Measurements from ENCODE around the gene METTL15.
"Not testable (repeated sequence)": the region's sequence is repeated elsewhere in the genome, so short reads cannot be mapped to it uniquely, and the experiment has no call there.

METTL15 gene, protein sequence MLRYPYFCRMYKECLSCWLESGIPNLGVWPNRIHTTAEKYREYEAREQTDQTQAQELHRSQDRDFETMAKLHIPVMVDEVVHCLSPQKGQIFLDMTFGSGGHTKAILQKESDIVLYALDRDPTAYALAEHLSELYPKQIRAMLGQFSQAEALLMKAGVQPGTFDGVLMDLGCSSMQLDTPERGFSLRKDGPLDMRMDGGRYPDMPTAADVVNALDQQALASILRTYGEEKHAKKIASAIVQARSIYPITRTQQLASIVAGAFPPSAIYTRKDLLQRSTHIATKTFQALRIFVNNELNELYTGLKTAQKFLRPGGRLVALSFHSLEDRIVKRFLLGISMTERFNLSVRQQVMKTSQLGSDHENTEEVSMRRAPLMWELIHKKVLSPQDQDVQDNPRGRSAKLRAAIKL

DNA sequence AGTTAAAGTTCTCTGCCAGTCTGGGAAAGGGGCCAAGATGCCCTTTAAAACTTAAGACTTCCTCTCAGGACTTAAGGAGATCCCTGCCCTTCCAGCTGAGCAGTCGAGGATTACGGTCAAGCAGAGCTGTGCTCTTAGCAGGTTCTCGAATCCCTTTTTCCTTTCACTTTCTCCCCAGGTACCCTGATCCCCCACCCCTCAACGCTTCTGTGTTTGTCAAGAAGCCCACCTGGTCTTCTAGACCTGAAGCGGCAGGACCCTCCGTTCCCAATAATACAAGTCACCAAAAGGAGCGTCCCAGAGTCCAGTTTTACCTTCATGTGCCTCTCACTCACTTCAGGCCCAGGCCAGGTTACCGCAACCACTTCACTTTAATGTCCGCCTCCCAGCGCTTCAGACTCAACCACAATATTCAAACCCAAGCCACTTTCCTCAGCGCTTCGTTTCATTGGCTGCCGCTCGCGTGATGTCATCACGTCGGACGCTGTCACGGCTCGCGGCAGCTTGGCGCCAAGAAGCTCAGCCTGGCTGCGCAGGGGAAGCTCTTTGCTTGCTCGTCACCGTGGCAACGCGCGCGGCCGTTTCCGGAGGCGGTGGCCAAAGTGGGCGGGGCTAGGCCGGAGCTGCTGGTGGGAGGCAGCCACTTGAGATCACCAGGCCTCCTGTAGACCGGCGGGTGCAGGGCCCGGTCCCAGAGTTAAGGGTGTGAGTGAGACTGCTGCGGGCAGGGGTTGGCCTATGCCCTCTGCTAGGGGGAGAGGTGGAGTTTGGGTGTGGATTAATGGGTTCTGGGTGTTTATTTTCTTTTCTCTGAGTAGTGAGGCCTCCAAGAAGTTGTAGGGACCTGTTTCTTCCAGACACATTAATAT is at the start of gene METTL15, which contains the start of gene KIF18A:
Gene METTL15 (plus strand): TSS at position 639 of the 869 bp plus-strand sequence. CDS start 4,947 bp downstream, outside the sequence.
Gene KIF18A (minus strand): TSS at position 407 of the 869 bp plus-strand sequence. CDS start 10,209 bp downstream, outside the sequence.
- peak within 1 kb of the TSS; percentile 75 to 93 (median 85) for H3K4me2 ChIP-seq
- peak within 1 kb of the TSS; percentile 63 to 83 (median 78) for H3K4me3 ChIP-seq
- H3K27me3 ChIP-seq, result no peaks in the 10 kb centered on the region
- H3K4me1 ChIP-seq, result peaks cover 28 to 48% (median 43%) of the 10 kb centered on the region in 10 experiments
- H3K36me3 ChIP-seq, result no peaks in the 10 kb centered on the region
- H4K20me1 ChIP-seq, result peaks cover 0 to 7% (median 0%) of the 10 kb centered on the region in 11 experiments; a peak in 1 of 22 replicates
- H3K9me3 ChIP-seq (replicated peaks in 1 of 11), result no peaks in the 10 kb centered on the region
- H3K27ac ChIP-seq, result peak within 1 kb of the TSS; percentile 75 to 92 (median 85)
- no peak for TF ChIP-seq Cebpa-rat (IDR thresholded peaks at IDR 0.05)
- H3K9ac ChIP-seq, result peak within 1 kb of the TSS; percentile 77 to 89 (median 86)

DNA sequence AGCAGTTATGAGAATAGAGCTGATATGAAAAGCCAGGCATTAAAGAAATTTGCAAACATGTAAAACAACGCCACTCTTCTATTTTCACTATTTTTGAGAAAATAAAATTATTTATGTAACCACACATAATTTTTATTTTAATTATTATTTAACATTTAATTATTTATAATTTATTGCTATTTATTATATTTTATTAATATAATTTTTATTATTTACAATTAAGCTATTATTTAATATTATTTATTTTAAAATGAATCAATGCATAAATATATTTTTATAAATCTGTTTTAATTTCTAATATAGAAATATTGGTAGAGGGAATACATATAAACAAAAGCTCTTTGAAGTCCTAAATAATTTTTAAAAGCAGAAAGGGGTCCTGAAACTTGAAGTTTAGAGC is 36.9 kb upstream of the METTL15 start:
- Histone ChIP-seq H3K27me3 (no peaks in the 10 kb centered on the region), H3K4me2 (no peak overlapping the region), H3K4me1 (no peaks in the 10 kb centered on the region), H3K36me3 (peaks cover 6 to 64% (median 25%) of the 10 kb centered on the region in 11 experiments; a peak in 21 of 22 replicates), H3K4me3 (no peak overlapping the region), H3K9me3 (replicated peaks in 1 of 11) (no peaks in the 10 kb centered on the region), H4K20me1 (no peaks in the 10 kb centered on the region), H3K27ac (no peak overlapping the region), H3K9ac (no peak overlapping the region)
- TF ChIP-seq Cebpa-rat (IDR thresholded peaks at IDR 0.05), result no peak

DNA sequence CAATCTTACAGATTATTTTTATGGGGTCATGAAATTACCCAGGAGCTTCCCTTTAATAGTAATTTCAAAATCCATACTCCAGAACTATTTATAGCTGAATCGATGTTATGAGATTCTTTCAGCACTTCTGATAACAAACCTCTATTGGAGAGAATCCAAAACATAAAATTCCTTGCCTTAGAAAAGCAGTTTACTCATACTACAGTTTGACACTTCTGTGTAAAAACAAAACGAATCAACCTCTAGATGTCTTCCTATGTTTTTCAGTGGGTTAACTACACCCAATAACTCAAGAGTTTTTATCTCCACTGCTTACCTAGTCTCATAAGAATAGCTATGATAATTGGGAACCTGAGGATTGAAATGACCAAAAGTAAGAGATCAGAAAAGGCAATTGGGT is 35.9 kb upstream of the METTL15 start:
- TF ChIP-seq Cebpa-rat (IDR thresholded peaks at IDR 0.05), result no peak
- Histone ChIP-seq H3K36me3 (peaks cover 11 to 74% (median 33%) of the 10 kb centered on the region in 11 experiments; a peak in 21 of 22 replicates), H3K27me3 (no peaks in the 10 kb centered on the region), H3K4me3 (no peak overlapping the region), H3K4me1 (no peaks in the 10 kb centered on the region), H4K20me1 (no peaks in the 10 kb centered on the region), H3K27ac (no peak overlapping the region), H3K9ac (no peak overlapping the region), H3K9me3 (replicated peaks in 1 of 11) (no peaks in the 10 kb centered on the region), H3K4me2 (no peak overlapping the region)

DNA sequence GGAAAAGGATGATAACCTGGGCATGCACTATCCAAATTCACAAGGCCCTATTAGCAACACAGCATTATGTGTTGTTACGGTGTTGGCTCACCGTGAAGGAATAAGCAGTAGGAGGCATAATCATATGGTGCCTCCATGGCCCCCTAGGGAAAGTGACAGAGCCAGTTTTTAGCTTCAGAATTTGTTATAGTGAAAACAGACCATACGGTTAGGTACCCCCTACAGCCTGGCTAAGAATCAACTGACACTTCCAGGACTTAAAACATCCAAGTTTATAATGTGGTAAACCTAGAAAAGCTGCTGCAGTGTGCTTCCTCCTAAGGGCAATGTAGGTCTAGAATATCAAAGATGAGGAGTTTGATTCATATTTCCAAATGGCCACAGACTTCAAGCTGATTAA is 30.7 kb upstream of the METTL15 start:
- Histone ChIP-seq H3K9ac (no peak overlapping the region), H3K4me2 (no peak overlapping the region), H3K4me1 (no peaks in the 10 kb centered on the region), H3K27ac (no peak overlapping the region), H3K27me3 (no peaks in the 10 kb centered on the region), H3K36me3 (peaks cover 11 to 92% (median 53%) of the 10 kb centered on the region in 11 experiments; a peak in 21 of 22 replicates), H3K4me3 (no peak overlapping the region), H4K20me1 (no peaks in the 10 kb centered on the region), H3K9me3 (replicated peaks in 1 of 11) (no peaks in the 10 kb centered on the region)
- no peak for TF ChIP-seq Cebpa-rat (IDR thresholded peaks at IDR 0.05)

DNA sequence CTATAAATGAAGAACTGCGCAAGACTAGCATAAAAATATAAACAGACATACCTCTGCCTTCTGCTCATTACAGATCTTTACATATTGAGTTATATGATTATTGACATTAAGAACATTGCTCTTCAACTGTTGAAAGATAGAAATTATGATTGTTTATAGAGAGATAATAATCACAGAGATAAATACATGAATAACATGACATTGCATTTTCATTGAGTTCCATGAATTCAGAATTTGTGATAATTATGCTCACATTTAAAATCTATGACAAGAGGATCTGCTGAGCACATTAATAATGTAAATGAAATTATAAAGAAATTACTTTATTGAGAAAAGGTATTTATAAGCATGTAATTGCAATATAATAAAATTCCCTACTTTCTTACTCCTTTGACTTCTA is 25.1 kb upstream of the METTL15 start:
- Histone ChIP-seq H3K4me1 (no peaks in the 10 kb centered on the region), H3K36me3 (peaks cover 0 to 78% (median 47%) of the 10 kb centered on the region in 11 experiments; a peak in 20 of 22 replicates), H3K9ac (no peak overlapping the region), H4K20me1 (no peaks in the 10 kb centered on the region), H3K27ac (no peak overlapping the region), H3K27me3 (no peaks in the 10 kb centered on the region), H3K4me3 (no peak overlapping the region), H3K4me2 (no peak overlapping the region), H3K9me3 (replicated peaks in 1 of 11) (no peaks in the 10 kb centered on the region)
- no peak for TF ChIP-seq Cebpa-rat (IDR thresholded peaks at IDR 0.05)

DNA sequence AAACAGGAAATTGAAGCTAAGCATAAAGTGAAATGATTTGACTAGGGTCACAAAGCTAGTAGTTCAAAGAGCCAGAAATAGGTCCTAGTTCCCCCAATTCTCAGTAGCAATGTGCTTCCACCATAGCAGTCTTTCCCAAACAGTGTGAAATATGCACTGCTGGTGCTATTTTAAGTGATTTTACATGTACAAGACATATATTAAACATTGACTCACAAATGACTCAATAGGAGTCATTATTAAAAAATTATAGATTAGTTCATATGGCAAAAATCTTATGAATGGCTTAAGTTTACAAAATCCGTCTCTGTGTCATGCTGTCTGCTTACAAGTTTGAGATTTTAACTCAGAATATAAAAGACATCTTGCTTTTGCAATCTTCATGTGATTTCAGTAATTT is 21.6 kb upstream of the METTL15 start:
- H3K27ac ChIP-seq, result no peak overlapping the region
- H3K4me3 ChIP-seq, result no peak overlapping the region
- no peaks in the 10 kb centered on the region for H3K9me3 ChIP-seq (replicated peaks in 1 of 11)
- H4K20me1 ChIP-seq, result no peaks in the 10 kb centered on the region
- H3K36me3 ChIP-seq, result peaks cover 0 to 81% (median 41%) of the 10 kb centered on the region in 11 experiments; a peak in 20 of 22 replicates
- H3K4me2 ChIP-seq, result no peak overlapping the region
- H3K27me3 ChIP-seq, result no peaks in the 10 kb centered on the region
- no peak for TF ChIP-seq Cebpa-rat (IDR thresholded peaks at IDR 0.05)
- no peaks in the 10 kb centered on the region for H3K4me1 ChIP-seq
- no peak overlapping the region for H3K9ac ChIP-seq

DNA sequence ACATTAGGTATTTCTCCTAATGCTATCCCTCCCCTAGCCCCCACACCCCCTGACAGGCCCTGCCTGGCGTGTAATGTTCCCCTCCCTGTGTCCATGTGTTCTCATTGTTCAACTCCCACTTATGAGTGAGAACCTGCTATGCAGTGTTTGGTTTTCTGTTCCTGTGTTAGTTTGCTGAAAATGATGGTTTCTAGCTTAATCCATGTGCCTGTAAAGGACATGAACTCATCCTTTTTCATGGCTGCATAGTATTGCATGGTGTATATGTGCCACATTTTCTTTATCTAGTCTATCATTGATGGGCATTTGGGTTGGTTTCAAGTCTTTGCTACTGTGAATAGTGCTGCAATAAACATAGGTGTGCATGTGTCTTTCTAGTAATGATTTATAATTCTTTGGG is 21.0 kb upstream of the METTL15 start:
- not testable (repeated sequence) for H3K9ac ChIP-seq; H3K27me3 ChIP-seq; H3K4me2 ChIP-seq; H4K20me1 ChIP-seq; H3K4me1 ChIP-seq; H3K4me3 ChIP-seq; H3K27ac ChIP-seq; H3K9me3 ChIP-seq (replicated peaks in 1 of 11)
- peaks cover 0 to 81% (median 34%) of the 10 kb centered on the region in 11 experiments; a peak in 18 of 22 replicates for H3K36me3 ChIP-seq

DNA sequence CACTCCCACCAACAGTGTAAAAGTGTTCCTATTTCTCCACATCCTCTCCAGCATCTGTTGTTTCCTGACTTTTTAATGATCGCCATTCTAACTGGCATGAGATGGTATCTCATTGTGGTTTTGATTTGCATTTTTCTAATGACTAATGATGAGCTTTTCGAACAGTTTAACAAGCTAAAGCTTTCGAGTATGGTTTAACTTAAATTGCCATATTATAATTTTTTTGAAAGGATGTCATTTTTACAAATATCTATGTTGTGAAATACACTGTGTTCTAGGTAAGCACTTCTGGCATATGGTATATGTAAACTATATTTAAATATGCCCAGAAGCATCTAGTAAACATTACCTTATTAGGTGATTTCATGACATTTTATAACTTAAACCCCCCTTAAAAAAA is 20.5 kb upstream of the METTL15 start:
- H3K9ac ChIP-seq; H3K4me2 ChIP-seq; H3K4me1 ChIP-seq; H4K20me1 ChIP-seq; H3K27me3 ChIP-seq; H3K9me3 ChIP-seq (replicated peaks in 1 of 11); H3K27ac ChIP-seq; H3K4me3 ChIP-seq: not testable (repeated sequence)
- H3K36me3 ChIP-seq, result peaks cover 0 to 77% (median 33%) of the 10 kb centered on the region in 11 experiments; a peak in 18 of 22 replicates

DNA sequence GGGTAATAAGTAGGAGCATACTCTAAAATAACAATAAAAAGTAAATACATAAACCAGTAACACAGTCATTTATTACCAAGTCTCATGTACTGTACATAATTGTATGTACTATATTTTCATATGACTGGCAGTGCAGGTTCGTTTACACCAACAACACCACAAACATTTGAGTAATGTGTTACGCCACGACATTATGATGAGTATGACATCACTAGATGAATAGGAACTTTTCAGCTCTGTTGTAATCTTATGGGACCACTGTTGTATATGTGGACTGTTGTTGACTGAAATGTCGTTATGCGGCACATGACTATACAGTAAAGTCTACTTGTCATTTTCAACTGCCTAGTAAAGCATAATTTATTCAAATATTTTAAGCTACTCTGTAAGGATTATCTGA is 18.8 kb upstream of the METTL15 start:
- Histone ChIP-seq H3K4me3 (no peak overlapping the region), H3K9ac (no peak overlapping the region), H3K27me3 (no peaks in the 10 kb centered on the region), H3K36me3 (peaks cover 0 to 73% (median 29%) of the 10 kb centered on the region in 11 experiments; a peak in 18 of 22 replicates), H3K4me1 (no peaks in the 10 kb centered on the region), H4K20me1 (no peaks in the 10 kb centered on the region), H3K27ac (no peak overlapping the region), H3K4me2 (no peak overlapping the region), H3K9me3 (replicated peaks in 1 of 11) (no peaks in the 10 kb centered on the region)
- TF ChIP-seq Cebpa-rat (IDR thresholded peaks at IDR 0.05), result no peak

Measured in BLaER1 treated with 17β-estradiol and CSF1 and Interleukin-3, amounts not matched to agents 10 nM and 100 nM (cell line).